Mesodermal cell (in vitro differentiated cells): ENCODE data around the gene ZC3H4.

Experiments used
- H3K27ac ChIP-seq: 2 replicates; pipeline ENCODE4 v1.7.0; 2013; ENCODE audit warnings: mild to moderate bottlenecking, low read depth, low read length, moderate library complexity; ENCODE audit not compliant: severe bottlenecking
- H3K36me3 ChIP-seq: 2 replicates; pipeline ENCODE4 v1.7.1; 2013; ENCODE audit warnings: mild to moderate bottlenecking, low read length, moderate library complexity; ENCODE audit not compliant: control insufficient read depth, insufficient read depth
- H3K4me1 ChIP-seq: one replicate; pipeline ENCODE4 v1.7.1; 2013; ENCODE audit warnings: mild to moderate bottlenecking, low read length; ENCODE audit not compliant: insufficient read depth, control insufficient read depth, poor library complexity, severe bottlenecking
- H3K4me3 ChIP-seq: 2 replicates; pipeline ENCODE4 v1.7.0; 2013; ENCODE audit warnings: low read length, control low read depth, mild to moderate bottlenecking; ENCODE audit not compliant: insufficient read depth, poor library complexity, severe bottlenecking; ENCODE audit errors: extremely low read depth
- H3K9me3 ChIP-seq: 2 replicates; pipeline ENCODE4 v1.7.1; 2013; ENCODE audit warnings: mild to moderate bottlenecking, low read length, moderate library complexity; ENCODE audit not compliant: control insufficient read depth
- WGBS, 2 experiments: methylation state at CpG; one replicate each; pipeline ENCODE4 v1.1.5; 2013; ENCODE audit warnings: missing lambda C conversion rate in 2 of 2; ENCODE audit not compliant: insufficient coverage in 2 of 2; 5-methylcytosine and 5-hydroxymethylcytosine counted together

Gene ZC3H4

DNA sequence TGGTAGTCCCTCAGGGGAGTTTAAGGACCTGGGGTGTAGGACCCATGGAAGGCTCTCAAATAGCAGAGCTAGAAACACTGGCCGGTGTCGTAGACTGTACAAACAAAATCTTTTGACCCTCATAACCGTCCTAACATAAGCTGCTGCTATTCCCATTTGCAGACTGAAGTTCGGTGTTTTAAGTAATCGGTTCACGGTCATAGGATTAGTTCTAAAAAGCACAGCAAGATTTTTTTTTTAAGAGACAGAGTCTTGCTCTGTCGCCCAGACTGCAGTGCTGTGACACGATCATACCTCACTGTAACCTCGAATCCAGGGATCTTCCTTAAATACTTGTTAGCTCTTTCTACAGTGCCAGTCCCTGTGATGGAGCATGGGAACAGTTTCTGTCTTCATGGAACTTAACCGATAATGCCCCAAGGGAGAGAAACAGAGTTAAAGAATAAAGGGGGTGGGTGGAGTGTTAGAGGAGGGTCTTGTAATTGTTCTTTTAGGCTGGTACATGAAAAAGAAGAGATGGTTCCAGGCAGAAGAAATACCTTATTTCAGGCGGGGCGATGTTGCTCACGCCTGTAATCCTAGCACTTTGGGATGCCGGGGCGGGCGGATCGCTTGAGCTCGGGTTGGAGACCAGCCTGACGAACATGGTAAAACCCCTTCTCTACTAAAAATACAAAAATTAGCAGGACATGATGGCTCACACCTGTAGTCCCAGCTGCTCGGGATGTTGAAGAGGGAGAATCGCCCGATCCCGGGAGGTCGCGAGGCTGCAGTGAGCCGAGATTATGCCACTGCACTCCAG is 475 bp upstream of the ZC3H4 start:
- H3K36me3 ChIP-seq = peaks cover 13% of the 10 kb centered on the region
- WGBS, 2 experiments = 78 to 86% methylated on average over 20 to 22 of the region's 26 CpGs
- no peaks in the 10 kb centered on the region for H3K9me3 ChIP-seq
- H3K4me1 ChIP-seq = peaks cover 3% of the 10 kb centered on the region
- H3K27ac ChIP-seq = peak overlapping the region; percentile 98
- peak overlapping the region; percentile 100 for H3K4me3 ChIP-seq

DNA sequence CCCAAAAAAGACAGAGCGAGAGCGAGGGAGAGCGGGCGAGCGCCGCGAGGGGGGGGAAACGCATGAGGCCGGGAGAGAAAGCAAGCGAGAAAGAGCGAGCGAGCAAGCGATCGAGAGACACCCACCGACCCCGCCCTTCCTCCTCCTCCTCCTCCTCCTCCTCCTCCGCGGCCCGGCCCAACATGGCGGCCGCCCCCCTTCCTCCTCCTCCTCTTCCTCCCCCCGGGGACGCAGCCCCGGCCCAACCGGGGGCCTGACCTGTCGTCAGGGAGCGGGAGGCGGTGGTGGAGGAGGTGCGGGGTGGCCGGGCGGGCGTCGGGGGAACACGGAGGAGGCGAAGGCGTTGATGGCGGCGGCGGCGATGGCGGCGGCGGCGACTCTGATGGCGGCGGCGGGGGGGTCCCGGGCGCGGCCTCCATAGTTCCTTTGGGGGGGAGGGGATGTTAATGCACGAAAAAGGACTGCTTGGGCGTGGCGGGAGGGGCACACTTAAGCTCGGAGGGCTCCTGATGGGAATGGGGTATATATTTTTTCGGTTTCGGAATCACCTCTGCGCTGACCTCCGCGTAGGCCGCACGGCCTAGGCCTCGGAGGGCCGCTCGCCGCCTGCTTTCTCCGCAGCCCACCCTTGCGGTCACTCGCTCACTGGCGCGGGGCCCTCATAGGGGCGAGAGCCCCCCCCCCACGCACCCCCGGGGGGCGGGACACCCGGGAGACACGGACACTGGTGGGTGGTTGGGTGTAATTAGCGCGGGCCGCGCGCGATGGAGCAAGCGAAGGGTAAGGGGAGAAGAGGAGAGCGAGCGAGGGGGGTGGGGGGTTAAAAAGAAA is 1.2 kb downstream of the ZC3H4 start:
- Histone ChIP-seq H3K36me3 (peaks cover 13% of the 10 kb centered on the region), H3K4me3 (peak overlapping the region; percentile 100), H3K9me3 (no peaks in the 10 kb centered on the region), H3K27ac (peak overlapping the region; percentile 98), H3K4me1 (peaks cover 9% of the 10 kb centered on the region)
- 0 to 1% methylated on average over 25 to 26 of the region's 85 CpGs for WGBS, 2 experiments

DNA sequence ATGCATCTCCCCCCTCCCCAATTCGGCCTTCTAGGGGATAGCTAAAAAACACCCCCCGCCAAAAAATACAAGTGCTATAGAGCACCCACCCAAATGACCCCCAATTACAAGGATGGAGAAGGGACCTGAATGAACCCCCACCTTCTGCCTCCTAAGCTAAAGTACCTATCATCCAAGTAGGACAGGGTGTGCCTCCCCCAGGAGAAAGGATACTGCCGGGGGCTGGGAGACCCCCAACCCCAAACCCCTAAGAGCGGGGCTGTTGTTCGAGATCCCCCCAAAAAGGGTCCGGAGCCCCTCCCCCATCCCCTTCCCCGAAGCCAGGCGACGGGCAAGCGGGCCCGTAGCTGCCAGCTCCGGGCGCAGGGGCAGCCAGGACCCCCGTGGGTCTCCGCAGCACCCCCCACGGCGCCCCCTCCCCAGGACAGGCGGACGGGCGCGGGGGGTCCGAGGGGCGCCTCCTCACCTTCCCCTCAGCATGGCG is 1.9 kb downstream of the ZC3H4 start:
- Histone ChIP-seq H3K4me1 (peaks cover 14% of the 10 kb centered on the region), H3K36me3 (peaks cover 13% of the 10 kb centered on the region), H3K9me3 (no peaks in the 10 kb centered on the region), H3K27ac (peak overlapping the region; percentile 98), H3K4me3 (peak overlapping the region; percentile 100)
- WGBS, 2 experiments = 0 to 20% methylated on average over 1 to 9 of the region's 24 CpGs

DNA sequence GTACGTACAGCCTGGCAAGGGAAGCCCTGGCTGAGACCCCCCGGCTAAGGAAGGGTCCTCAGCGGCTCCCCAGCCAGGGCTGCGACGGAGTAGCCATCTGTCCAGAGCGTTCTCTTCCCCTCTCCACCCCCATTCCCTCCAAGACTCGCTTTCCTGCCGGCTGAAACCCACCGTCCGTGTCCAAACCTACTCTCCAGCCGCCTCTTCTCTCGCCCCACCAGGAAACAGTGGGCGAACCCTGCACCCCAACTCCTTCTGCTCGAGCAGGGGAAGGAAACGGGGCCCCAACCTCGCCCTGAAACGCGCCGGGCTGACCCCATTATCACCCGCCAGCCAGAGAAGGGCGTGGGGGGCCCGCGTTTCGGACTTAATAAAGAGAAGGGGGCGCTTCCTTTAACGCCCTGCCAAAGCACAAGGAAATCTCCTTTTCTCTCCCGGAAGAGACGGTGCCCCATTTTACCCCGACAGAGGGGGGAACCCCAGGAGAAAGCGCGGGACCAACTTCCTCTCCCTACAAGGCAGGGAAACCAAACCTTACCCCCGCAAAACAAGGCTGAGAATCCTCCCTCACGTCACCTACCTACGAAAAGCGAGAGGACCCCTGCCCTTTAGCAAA is 2.5 kb downstream of the ZC3H4 start:
- Histone ChIP-seq H3K4me3 (peak overlapping the region; percentile 100), H3K36me3 (peaks cover 16% of the 10 kb centered on the region), H3K9me3 (no peaks in the 10 kb centered on the region), H3K4me1 (peaks cover 20% of the 10 kb centered on the region), H3K27ac (peak overlapping the region; percentile 98)
- 0 to 1% methylated on average over 12 to 25 of the region's 35 CpGs for WGBS, 2 experiments

DNA sequence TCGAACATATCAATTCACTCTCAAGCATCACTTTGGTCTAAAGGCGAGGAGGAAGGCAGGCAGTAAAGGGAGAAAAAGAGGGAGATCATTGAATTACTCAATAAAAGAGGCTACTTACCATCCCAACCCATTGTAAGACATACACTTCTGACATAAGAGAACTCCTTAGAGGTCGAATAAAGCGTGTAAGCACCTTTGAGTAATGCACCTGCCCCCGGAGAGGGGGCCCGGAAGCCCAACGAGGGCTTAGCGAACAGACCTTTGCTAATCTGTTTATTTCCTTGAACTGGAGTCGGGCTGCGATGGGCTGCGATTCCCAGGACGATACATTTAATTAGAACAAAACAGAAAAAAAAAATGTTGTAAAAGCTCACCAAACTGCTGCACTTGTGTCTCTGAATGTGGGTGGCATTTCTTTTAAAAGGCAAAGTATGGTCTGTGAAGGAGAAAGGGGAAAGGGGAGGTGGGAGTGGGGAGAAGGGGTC is 3.0 kb downstream of the ZC3H4 start:
- WGBS, 2 experiments = 0 to 2% methylated on average over 6 of the region's 12 CpGs
- H3K36me3 ChIP-seq = peaks cover 22% of the 10 kb centered on the region
- H3K4me1 ChIP-seq = peaks cover 20% of the 10 kb centered on the region
- peak overlapping the region; percentile 98 for H3K27ac ChIP-seq
- peak overlapping the region; percentile 100 for H3K4me3 ChIP-seq
- H3K9me3 ChIP-seq = no peaks in the 10 kb centered on the region

DNA sequence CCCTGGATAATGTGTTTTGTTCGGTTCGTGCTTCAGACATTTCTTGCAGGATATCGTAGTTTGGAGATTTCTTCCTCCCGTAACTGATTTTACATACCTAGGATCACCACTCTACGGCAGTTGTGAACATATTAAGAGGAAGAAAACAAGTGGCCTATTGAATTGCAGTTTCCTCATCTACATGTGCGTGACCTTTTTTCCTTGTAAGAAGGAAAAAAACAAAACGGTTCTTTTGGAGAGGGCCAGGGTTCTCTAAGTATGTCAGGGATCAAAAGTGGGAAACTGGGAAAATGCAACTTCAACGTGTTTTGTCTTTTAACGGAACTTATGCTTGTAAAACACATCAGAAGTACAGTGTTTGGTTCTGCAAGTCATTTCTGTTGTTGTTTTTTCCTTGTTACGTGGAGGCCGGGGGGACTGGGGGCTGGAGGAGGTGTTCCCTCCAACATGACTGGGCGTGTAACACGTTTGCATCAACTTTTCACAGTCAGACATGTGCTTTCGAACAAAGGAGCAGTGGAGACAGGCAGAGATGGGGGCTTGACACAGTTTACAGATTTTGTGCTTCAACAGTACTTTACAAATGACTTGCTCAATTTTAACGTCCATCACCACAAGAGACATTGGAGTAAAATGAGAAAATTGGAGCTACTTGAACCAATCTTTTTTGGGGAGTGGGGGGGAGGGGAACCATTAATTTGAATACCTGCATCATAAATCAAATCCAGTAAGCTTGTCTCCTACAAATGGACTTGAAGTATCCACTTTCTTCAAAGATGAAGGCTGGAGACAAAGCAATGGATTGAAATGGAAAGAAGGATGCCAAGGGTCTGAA is 3.8 kb downstream of the ZC3H4 start:
- H3K4me1 ChIP-seq = peaks cover 20% of the 10 kb centered on the region
- WGBS, 2 experiments = 17 to 30% methylated on average over 5 to 6 of the region's 15 CpGs
- peak overlapping the region; percentile 100 for H3K4me3 ChIP-seq
- H3K9me3 ChIP-seq = no peaks in the 10 kb centered on the region
- peak overlapping the region; percentile 98 for H3K27ac ChIP-seq
- peaks cover 29% of the 10 kb centered on the region for H3K36me3 ChIP-seq

DNA sequence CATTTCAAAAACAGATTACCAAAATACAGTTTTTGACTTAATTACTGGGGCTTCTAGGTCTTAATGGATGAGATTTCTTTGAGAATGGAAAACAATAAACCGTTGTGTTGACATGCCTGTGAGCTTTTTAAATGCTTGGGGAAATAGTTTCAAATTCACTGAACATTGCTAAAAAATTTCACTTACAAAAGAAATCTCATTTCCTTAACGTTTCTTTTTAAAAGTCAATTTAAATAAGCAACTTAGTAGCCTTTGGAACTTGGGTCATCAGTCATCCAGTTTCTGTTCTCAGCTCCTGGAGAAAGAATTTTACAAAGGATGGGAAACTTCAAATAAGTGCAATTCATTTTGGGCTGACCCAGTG is 4.4 kb downstream of the ZC3H4 start:
- peak overlapping the region; percentile 100 for H3K4me3 ChIP-seq
- H3K36me3 ChIP-seq = peaks cover 35% of the 10 kb centered on the region
- H3K9me3 ChIP-seq = no peaks in the 10 kb centered on the region
- H3K4me1 ChIP-seq = peaks cover 20% of the 10 kb centered on the region
- WGBS, 2 experiments = 0% methylated on average over 1 of the region's 2 CpGs; no CpG with 5 or more reads in 1 of the 2 experiments
- H3K27ac ChIP-seq = peak overlapping the region; percentile 98

DNA sequence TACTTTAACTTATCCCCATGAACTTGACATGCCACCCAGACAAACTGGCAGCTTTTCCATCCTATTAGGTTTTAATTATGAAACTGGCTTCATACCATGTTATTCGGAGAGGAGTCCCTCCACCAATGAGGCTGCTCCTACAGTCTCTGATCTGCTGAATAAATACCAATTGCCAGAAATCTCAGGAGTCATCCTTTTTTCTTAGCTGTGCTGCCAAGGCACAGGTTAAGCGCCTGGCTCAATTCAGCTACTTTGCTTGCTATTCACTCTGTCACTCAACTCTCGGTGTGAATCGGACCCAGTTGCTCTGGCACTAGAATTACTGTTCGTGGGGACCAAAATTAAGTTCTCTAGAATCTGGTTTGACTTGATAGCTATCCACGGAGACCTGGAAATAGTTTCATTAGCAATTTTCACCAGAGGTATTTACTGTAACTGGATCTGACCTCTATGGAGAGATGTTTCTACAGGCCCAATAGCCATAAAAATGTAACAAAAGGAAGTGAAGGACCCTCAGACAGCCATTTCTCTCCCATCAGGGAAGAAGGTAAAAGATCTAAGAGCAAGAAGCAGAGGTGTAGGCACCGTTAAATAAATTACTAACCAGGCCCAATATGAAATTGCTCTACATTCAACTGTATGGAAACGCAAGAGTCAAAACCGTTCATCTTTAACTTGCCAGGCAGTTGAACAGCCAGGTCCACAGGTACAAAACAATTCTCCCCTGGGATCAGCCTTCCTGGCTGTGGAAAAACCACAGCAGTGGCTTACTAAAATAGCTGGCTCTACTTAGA is 5.4 kb downstream of the ZC3H4 start:
- 89% methylated on average over 6 to 9 of the region's 9 CpGs for WGBS, 2 experiments
- H3K27ac ChIP-seq = peak overlapping the region; percentile 39
- no peak overlapping the region for H3K4me3 ChIP-seq

DNA sequence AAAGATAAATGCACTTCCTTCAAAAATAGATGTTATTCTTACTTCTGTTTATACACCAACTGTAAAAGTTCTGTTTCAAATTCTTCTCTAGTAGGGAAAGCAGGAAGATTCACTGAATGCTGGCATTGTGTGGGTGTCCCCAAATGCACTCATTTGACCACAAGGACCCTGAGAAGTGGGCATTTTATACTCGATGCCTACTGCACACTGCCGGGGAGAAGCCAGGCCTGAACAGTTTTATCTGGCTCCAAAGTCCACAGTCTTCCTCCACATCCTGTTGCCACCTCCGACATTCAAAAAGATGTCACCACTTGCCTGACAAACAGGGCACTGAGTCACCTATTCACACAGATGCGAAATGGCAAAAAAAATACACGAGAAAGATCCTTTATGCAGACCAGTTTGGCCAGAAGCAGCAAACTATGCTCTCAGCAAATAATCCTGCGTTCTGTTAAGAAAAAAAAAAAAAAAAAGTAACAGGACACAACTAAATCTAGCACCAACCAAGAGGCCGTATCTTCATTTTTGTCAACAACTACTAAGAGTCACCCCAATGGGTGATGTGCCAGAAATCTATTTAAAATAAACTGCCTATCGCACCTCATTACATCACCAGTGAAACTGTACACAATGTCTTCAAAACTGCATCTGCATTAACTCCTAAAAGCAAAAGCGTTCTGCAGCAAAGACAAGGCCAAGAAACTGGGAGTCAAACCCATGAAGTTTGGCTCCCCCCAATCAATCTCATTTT is 6.2 kb downstream of the ZC3H4 start:
- Histone ChIP-seq H3K9me3 (no peaks in the 10 kb centered on the region), H3K4me3 (no peak overlapping the region), H3K36me3 (peaks cover 40% of the 10 kb centered on the region), H3K27ac (peak overlapping the region; percentile 39), H3K4me1 (peaks cover 20% of the 10 kb centered on the region)
- WGBS, 2 experiments = 89 to 91% methylated on average over 7 to 8 of the region's 9 CpGs

More for the DNA sequence above, 5.4 kb downstream of the ZC3H4 start:
- H3K9me3 ChIP-seq = no peaks in the 10 kb centered on the region
- H3K4me1 ChIP-seq = peaks cover 20% of the 10 kb centered on the region
- H3K36me3 ChIP-seq = peaks cover 37% of the 10 kb centered on the region
